GM10266 (cell line): Measurements from ENCODE around the gene CDCA5.

Source experiments
- DNase-seq: peaks from one replicate; pipeline ENCODE4 v3.0.0; 2012; ENCODE audit errors: extremely low spot score
- TF ChIP-seq, protein P1 (sequence below): IDR thresholded peaks from 2 replicates; pipeline ENCODE4 v1.5.1; 2012; ENCODE audit warnings: mild to moderate bottlenecking, low read depth; ENCODE audit not compliant: control insufficient read depth, insufficient read depth; ENCODE audit errors: missing control alignments

Gene CDCA5, protein sequence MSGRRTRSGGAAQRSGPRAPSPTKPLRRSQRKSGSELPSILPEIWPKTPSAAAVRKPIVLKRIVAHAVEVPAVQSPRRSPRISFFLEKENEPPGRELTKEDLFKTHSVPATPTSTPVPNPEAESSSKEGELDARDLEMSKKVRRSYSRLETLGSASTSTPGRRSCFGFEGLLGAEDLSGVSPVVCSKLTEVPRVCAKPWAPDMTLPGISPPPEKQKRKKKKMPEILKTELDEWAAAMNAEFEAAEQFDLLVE

DNA sequence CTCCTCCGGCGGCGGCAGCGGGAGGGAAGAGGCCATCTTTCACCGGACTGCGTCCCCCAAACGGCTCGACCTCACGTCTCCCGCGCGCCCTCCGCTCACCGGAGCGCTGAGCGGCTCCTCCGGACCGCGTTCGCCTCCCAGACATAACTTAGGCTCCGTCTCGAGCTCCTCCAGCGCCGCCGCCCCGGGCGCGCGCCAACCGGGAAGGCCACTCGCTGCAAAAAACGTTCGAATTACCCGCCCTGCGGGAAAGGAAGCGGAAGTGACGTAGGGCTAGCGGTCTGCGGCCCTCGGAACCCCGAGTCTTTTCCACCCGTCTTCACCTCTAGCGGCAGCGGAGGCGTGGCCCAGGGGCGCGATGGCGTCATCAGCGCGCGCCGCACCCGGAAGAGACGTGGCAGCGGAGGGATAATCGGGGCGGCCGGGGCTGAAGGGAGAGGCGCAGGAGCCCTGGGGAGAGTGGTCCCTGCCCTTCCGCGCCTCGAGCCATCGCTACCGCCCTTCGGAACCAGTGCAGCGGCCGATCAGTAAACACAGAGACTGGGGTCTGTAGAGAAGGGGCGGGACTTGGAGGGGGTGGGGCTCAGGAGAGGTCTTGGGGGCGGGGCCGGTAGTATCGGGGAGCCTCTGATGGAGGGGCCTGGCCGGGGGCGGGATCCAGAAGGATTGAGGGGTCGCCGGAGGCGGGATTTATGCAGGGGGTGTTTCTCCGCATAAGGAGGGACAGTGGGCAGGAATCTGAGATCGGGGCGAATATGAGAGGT lies at the start of gene CDCA5, which contains the start of gene ZFPL1:
Gene CDCA5, minus strand, starts transcription at position 207 of the 764 bp plus-strand sequence. Its CDS starts 62 bp downstream, at position 145.
Gene ZFPL1, plus strand, starts transcription at position 389 of the 764 bp plus-strand sequence. CDS start 477 bp downstream, outside the sequence.
- TF ChIP-seq, protein P1, sequence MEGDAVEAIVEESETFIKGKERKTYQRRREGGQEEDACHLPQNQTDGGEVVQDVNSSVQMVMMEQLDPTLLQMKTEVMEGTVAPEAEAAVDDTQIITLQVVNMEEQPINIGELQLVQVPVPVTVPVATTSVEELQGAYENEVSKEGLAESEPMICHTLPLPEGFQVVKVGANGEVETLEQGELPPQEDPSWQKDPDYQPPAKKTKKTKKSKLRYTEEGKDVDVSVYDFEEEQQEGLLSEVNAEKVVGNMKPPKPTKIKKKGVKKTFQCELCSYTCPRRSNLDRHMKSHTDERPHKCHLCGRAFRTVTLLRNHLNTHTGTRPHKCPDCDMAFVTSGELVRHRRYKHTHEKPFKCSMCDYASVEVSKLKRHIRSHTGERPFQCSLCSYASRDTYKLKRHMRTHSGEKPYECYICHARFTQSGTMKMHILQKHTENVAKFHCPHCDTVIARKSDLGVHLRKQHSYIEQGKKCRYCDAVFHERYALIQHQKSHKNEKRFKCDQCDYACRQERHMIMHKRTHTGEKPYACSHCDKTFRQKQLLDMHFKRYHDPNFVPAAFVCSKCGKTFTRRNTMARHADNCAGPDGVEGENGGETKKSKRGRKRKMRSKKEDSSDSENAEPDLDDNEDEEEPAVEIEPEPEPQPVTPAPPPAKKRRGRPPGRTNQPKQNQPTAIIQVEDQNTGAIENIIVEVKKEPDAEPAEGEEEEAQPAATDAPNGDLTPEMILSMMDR = no peak
- DNase-seq = peak; percentile 98

DNA sequence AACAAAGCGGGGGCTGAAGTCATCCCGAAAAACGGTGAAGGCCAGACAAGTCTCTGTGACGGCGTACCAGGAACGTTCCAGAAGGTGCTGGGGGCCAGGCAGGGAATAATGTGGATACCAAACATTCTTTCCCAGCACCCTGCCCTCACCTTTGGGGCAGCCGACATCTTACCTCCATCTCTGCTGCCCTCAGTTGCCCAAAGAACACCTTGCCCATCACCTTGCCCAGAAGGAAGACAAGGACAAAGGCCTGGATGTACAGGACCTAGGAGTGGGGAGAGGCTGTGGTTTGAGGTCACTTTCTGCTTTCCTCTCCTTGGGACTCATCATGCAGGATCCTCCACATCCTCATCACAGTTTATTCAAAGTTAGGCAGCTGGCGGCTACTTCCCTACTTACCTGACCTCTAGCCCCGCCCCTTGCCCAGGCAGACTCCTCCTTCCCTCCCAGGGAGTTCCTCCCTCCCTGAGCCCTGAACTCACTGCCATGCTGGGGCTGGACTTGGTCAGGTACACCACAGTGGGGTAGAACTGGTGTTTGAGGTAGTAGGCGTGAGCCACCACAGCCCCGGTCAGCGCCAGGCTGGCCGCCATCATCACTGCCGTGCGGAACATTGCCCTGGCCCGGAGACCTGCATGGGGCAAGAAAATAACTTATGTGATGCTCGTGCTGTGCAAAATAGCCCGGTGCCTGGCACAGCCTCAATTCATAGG lies 49.3 kb upstream of the CDCA5 start:
- TF ChIP-seq, protein P1 = no peak
- no peak for DNase-seq

DNA sequence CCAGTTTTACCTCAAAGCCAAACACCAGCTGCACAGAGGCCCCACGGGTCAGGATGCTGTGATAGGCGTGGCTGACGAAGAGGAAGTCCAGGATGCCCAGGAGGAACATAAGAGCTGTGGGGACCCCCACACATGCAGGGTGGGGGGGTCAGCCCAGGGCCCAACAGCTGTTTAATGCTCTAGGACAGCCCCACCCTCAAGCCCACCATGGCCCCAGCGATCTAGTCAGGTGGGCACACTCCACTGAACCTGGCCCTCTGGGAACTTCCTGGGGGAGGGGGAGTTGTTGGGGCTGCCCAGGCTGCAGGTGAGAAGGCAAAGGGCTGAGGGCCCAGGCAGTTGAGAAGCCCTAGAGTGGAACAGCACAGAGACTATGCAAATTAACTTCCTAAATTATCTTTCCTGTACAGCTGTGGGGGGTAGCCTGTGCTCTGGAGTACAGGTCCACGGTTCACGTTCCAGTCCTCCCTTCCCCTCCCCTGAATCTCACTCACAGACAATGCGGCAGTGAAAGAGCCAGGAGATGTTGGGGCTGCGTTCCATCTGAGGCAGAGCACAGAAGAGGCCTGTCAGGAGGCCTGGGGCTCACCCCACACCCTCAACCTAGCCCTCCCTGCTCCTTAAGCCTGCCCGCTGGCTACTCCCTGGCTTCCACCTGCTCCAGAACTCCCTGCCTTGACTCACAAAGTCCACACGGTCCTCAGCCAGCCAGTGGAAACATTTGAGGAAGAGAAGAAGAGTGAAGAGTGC lies 48.6 kb upstream of the CDCA5 start:
- no peak for DNase-seq
- TF ChIP-seq, protein P1 = no peak

DNA sequence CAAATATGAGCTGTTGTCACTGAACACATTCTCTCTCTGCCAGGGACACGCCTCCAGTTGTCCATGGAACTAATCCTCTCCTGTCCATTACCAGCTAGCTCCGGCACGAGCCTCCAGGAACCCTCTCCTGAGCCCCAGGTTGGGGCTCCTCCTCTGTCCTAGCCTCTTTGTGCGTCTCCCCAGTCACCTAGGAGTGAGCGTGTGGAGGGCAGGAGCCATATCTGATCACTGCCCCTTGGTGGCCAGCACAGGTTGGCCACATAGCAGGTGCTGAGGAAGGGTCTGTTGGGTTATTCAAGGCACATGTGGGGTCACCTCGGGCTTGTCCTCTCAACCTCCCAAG lies 48.0 kb upstream of the CDCA5 start:
- DNase-seq = no peak
- TF ChIP-seq, protein P1 = no peak

DNA sequence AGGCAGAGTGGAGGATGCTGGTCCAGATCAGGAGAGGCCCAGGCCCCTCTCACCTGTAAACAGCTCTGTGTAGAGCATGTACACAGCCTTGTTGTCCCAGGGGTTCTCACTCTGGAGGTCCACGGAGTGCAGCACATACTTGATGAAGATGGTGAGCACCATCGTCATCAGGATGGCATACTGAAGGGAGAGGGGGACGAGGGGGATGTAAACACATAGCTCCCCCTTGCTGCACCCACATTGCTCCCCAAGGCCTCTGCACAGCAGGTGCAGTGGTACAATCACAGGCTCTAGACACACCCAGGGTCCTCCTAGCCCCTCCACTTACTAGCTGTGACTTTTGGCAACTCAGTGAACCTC lies 47.6 kb upstream of the CDCA5 start:
- TF ChIP-seq, protein P1 = no peak
- no peak for DNase-seq

DNA sequence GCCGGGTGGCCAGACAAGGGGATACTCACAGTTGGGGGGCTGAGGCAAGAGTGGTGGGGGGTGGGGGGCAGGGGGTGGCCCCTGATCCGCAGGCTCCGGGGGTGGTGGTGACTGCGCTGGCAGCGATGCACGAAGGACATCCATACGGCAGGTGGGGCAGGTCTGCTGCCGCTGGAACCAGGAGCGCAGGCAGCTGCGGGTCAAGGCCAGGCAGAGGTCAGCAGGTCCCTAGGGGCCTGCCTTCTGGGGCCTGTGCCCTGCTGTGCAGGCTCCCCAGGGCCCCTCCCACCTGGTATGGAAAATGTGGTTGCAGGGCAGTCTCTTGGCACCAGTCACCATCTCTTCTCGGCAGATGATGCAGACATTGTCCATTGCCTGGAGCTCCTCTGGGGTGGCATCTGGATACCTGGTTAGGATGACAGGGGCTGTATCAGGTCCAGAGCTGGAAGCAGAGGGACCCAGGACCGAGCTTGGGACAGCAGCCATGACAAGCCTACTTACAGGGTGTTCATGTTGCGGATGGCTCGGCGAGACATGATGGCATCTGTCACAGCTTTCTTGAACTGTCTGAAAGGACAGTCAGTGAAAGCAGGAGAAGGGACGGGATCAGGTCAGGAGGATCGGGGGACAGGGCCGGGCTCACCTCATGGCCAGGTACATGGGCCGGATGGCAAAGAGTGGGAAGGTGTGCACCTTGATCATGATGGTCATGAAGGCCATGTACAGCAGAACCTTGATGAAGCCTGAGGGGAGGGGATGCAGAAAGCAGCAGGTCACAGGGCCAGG lies 47.0 kb upstream of the CDCA5 start:
- TF ChIP-seq, protein P1 = no peak
- DNase-seq = no peak
